ENCODE measurements around the gene CCDC195.

- TF ChIP-seq CTCF (IDR thresholded peaks at IDR 0.05; ENCODE audit: low read depth, low read length) = no peak
- TF ChIP-seq, protein P1, sequence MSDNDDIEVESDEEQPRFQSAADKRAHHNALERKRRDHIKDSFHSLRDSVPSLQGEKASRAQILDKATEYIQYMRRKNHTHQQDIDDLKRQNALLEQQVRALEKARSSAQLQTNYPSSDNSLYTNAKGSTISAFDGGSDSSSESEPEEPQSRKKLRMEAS (IDR thresholded peaks at IDR 0.05; ENCODE audit: low read depth, low read length) = no peak
- TF ChIP-seq POLR2A (IDR thresholded peaks at IDR 0.05; ENCODE audit: extremely low read depth, insufficient read length) = no peak
Observed at GRCh38 chr2:224670203-224670602, 46.0 kb downstream of the CCDC195 start.

Measured in NB4 (cell line).